NT2/D1 (cell line): ENCODE results near the gene LARP6.
"Not testable (repeated sequence)": the region's sequence is repeated elsewhere in the genome, so short reads cannot be mapped to it uniquely, and the experiment has no call there.

Source experiments
- DNase-seq: peaks from one replicate; pipeline ENCODE4 v3.0.0-alpha.2; 2011; ENCODE audit warnings: low read depth, low spot score
- H3K27me3 ChIP-seq: 2 replicates; pipeline ENCODE4 v1.6.0; 2011; ENCODE audit warnings: mild to moderate bottlenecking; ENCODE audit not compliant: insufficient read length, insufficient read depth
- H3K36me3 ChIP-seq: 2 replicates; pipeline ENCODE4 v1.6.1; 2011; ENCODE audit warnings: mild to moderate bottlenecking, low read length, mixed read lengths; ENCODE audit not compliant: insufficient read depth, insufficient read length
- H3K4me1 ChIP-seq: 2 replicates; pipeline ENCODE4 v1.5.1; 2011; ENCODE audit not compliant: insufficient read depth, insufficient read length
- H3K4me3 ChIP-seq: 2 replicates; pipeline ENCODE4 v1.5.1; 2011; ENCODE audit warnings: low read depth; ENCODE audit not compliant: insufficient read length
- H3K9ac ChIP-seq: 2 replicates; pipeline ENCODE4 v1.6.0; 2011; ENCODE audit warnings: low read depth; ENCODE audit not compliant: insufficient read length
- H3K9me3 ChIP-seq: 2 replicates; pipeline ENCODE4 v1.5.1; 2011; ENCODE audit warnings: mild to moderate bottlenecking, low read length; ENCODE audit not compliant: insufficient read depth
- SUZ12 ChIP-seq: IDR thresholded peaks from 2 replicates; pipeline ENCODE4 v1.6.1; 2011; ENCODE audit not compliant: insufficient read length, insufficient read depth; ENCODE audit errors: extremely low read depth
- YY1 ChIP-seq: IDR thresholded peaks from 2 replicates; pipeline ENCODE4 v1.6.1; 2011; ENCODE audit not compliant: insufficient read length, insufficient read depth
- ZNF274 ChIP-seq: IDR thresholded peaks from 2 replicates; pipeline ENCODE4 v1.6.1; 2011; ENCODE audit warnings: mild to moderate bottlenecking, low read depth, low read length

LARP6 gene

GRCh38 chr15:70825841-70826240 lies 28.1 kb downstream of the LARP6 start:
- Histone ChIP-seq H3K9ac (no peak overlapping the region), H3K4me1 (no peaks in the 10 kb centered on the region), H3K36me3 (peaks cover 2% of the 10 kb centered on the region), H3K27me3 (no peaks in the 10 kb centered on the region), H3K9me3 (no peaks in the 10 kb centered on the region), H3K4me3 (no peak overlapping the region)
- DNase-seq: no peak
- TF ChIP-seq SUZ12 (no peak), ZNF274 (no peak), YY1 (no peak)

- TF ChIP-seq SUZ12 (no peak), ZNF274 (no peak), YY1 (no peak)
- Histone ChIP-seq H3K4me1 (no peaks in the 10 kb centered on the region), H3K9ac (no peak overlapping the region), H3K9me3 (peaks cover 6% of the 10 kb centered on the region; the same call in 1 of the 2 replicates), H3K27me3 (no peaks in the 10 kb centered on the region), H3K36me3 (no peaks in the 10 kb centered on the region), H3K4me3 (no peak overlapping the region)
- DNase-seq: no peak
Measured at GRCh38 chr15:70823196-70823595, 30.8 kb downstream of the LARP6 start.

GRCh38 chr15:70820214-70820613 lies 33.7 kb downstream of the LARP6 start:
- Histone ChIP-seq H3K4me1 (no peaks in the 10 kb centered on the region), H3K36me3 (no peaks in the 10 kb centered on the region), H3K27me3 (no peaks in the 10 kb centered on the region), H3K9ac (no peak overlapping the region), H3K9me3 (peaks cover 6% of the 10 kb centered on the region; the same call in 1 of the 2 replicates), H3K4me3 (no peak overlapping the region)
- no peak for TF ChIP-seq YY1
- no peak for TF ChIP-seq SUZ12
- TF ChIP-seq ZNF274: no peak
- no peak for DNase-seq

GRCh38 chr15:70818580-70818979 lies 35.4 kb downstream of the LARP6 start:
- Histone ChIP-seq H3K27me3 (no peaks in the 10 kb centered on the region), H3K4me3 (no peak overlapping the region), H3K4me1 (no peaks in the 10 kb centered on the region), H3K36me3 (no peaks in the 10 kb centered on the region), H3K9me3 (peaks cover 6% of the 10 kb centered on the region; the same call in 1 of the 2 replicates), H3K9ac (no peak overlapping the region)
- TF ChIP-seq SUZ12: no peak
- no peak for TF ChIP-seq ZNF274
- no peak for TF ChIP-seq YY1
- no peak for DNase-seq

- H3K27me3 ChIP-seq: no peaks in the 10 kb centered on the region
- H3K9ac ChIP-seq: no peak overlapping the region
- H3K4me1 ChIP-seq: no peaks in the 10 kb centered on the region
- TF ChIP-seq YY1 (no peak), ZNF274 (no peak), SUZ12 (no peak)
- H3K9me3 ChIP-seq: peaks cover 6% of the 10 kb centered on the region; the same call in 1 of the 2 replicates
- H3K36me3 ChIP-seq: no peaks in the 10 kb centered on the region
- no peak overlapping the region for H3K4me3 ChIP-seq
- no peak for DNase-seq
Measured at GRCh38 chr15:70817266-70817665, 36.7 kb downstream of the LARP6 start.

- Histone ChIP-seq H3K27me3 (no peaks in the 10 kb centered on the region), H3K9ac (no peak overlapping the region), H3K4me3 (no peak overlapping the region), H3K9me3 (peaks cover 6% of the 10 kb centered on the region; the same call in 1 of the 2 replicates), H3K4me1 (no peaks in the 10 kb centered on the region), H3K36me3 (no peaks in the 10 kb centered on the region)
- no peak for TF ChIP-seq SUZ12
- no peak for TF ChIP-seq ZNF274
- no peak for TF ChIP-seq YY1
- DNase-seq: no peak
Measured at GRCh38 chr15:70815604-70816003, 38.4 kb downstream of the LARP6 start.

GRCh38 chr15:70815011-70815410 lies 38.9 kb downstream of the LARP6 start:
- DNase-seq, H3K9ac ChIP-seq, H3K36me3 ChIP-seq, H3K9me3 ChIP-seq, H3K27me3 ChIP-seq, H3K4me1 ChIP-seq, H3K4me3 ChIP-seq: not testable (repeated sequence)
